GM21737 (cell line): ENCODE measurements around the gene SPI1.

Source experiments
- ATAC-seq: cut with Tn5 transposase; IDR thresholded peaks from one replicate; pipeline ENCODE4 v1.9.1; 2021; ENCODE audit warnings: mild to moderate bottlenecking, moderate library complexity; ENCODE audit not compliant: unreplicated experiment

Gene SPI1

DNA sequence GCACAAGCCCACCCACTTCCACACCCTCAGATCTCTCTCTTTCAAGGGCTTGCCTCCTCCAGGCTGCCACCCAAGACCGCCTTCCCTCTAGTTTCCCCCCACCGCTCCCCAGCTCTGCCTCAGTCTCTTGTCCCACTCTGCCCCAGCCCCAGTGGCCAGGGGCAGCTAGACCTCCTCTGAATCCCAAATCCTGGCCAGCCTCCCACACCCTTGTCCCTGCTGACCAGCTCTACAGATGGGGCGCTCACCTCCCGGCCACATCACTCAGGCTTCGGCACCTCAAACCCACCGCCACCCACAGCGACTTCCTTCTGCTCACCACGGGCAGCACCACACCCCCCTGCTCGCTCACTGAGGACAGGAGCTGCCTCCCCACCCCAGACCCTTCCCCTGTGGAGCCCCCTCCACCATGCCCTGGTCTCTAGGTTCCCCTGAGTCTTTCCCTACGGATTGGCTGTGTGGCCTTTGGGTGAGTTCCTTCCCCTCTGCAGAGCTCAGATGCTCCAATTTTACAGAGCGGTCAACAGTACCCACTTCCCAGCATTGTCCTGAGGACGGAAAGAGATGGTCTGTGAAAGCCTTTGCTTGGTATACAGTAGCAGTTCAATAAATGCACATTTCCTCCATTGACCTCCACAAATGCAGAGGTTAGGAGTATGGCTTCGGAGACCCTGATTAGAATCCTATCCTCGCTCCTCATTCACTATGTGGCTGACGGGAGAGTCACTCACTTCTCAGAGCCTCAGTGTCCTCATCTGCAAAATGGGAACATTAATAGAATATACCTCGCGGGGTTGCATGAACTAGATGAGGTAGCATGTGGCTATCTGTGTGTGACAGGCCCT lies 11.5 kb upstream of the SPI1 start:
- ATAC-seq, result no peak

DNA sequence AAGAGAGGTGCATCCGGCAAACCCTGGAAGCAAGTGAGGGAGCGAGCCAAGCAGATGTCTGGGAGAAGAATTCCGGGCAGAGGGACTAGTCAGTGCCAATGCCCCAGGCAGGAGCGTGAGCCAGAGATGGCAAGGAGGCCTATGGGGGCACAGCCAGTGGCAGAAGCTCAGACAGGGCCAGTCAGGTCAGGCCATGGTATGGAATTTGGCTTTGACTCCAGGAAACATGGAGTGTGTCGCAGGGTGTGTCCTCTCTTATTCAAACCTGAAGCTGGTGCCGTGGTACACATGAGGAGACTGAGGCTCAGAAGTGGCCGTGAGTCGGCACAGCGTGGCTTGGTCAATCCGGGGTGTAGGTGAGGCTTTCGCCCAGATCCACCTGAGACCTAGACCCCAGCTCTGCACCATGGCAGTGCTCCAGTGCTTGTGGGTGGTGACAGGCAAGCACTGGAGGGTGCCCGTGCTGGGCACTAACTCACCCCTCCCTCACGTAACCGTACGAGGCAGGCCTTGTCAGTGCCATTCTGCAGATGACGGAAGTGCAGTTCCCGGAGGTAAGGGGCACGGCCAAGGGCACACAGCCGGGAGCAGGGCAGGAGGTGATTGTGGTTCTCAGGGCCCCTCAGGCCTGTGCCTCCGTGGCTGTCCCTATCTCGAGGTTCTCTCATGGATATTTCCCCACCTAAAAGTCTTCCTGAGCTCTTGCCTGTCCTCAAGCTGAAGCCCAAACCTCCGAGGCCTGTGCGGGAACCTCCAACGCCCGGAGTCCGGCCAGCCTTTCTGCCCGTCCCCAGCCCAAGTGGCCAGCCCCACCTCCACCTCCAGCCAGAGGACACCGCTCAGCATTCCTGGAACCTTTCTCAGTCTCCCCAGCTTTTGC lies 10.6 kb upstream of the SPI1 start:
- no peak for ATAC-seq

DNA sequence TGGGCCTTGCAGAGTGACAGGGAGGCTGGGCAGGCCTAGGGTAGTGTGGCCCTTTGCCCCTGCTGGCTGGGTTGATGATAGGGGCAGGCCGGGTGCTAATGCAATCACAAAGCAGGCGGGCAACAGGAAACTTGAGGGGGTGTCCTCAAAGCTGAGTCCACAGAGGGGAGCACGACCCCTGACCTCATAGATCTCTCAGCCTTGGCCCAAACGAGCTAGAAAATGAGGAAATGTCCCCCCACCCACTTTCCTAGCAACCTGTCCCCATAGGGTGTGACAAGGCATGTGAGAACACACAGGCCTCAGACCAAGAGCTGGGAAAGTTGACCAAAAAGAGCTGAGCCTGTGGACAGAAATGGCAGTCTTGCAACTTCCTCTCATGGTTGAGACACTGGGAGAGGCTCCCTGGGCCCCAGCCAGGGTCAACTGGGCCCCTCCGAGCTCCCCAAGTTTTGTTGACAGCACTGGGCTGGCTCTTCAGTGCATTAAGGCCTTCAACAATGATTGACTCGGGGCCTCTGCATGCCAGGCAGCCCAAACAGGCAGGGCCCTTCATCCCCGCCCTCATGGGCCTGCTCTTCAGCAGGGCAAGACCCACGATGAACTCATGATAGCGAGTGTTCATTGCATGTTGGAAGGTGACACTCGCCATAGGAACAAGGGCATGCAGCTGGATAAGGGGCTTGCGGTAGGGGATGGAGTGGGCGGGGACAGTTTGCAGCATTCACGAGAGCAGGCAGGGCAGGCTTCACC lies 9.8 kb upstream of the SPI1 start:
- no peak for ATAC-seq

DNA sequence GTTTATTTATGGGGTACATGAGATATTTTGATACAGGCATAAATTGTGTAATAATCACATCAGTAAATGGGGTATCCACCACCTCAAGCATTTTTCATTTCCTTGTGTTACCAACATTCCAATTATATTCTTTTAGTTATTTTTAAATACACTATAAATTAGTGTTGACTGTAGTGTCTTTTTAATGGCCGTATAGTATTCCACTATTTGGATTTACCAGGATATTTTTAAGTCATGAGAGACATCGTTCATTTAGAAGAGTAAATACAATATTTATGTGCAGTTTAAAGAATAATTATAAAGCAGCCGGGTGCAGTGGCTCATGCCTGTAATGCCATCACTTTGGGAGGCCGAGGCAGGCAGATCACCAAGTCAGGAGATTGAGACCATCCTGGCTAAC lies 6.2 kb upstream of the SPI1 start:
- no peak for ATAC-seq

DNA sequence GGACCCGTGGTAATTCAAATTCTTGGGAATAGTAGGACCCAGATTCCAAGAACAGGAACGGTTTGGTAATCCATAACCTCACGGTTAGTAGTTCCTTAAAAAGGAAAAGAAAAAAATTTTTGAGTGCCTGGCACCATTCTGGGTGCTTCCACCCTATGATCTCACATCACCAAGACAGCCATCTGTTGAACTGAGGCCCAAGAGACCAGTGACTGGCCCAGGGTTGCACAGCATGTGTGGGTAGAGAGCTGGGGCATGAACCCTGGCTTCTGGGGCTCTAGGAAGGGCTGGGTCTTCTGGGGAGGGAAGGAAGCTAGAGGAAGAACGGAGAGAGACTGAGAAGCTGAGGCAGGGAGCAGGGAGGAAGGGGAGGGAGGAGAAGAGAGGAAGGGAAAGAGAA lies 4.7 kb upstream of the SPI1 start:
- ATAC-seq, result no peak

DNA sequence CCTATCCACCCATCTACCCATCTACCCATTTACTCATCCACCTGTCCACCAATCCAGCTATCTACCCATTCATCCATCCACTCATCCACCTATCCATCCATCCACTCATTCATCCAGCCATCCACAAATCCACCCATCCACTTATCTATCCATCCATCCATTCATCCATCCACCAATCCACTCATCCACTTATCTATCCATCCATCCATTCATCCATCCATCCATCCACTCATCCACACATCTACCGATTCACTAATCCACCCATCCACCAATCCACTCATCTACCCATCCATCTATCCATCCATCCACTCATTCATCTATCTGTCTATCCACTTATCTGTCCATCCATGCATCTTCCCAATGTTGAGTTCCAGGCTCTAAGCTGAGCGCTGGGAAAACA lies 1.7 kb upstream of the SPI1 start:
- no peak for ATAC-seq

DNA sequence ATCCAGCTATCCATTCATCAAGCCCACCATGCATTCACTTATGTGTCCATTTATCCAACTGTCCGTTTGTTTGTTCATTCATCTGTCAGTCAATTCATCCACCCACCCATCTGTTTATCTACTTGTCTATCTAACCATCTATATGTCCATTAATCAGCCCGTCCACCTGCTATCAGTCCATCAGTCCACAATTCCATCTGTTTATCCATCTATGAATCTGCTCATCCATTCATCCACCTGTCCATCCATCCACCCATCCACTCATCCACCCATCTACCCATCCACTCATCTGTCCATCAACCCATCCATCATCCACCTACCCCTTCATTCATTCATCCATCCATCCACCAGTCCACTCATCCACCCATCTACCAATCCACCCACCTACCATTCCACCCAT lies 970 bp upstream of the SPI1 start:
- ATAC-seq, result no peak

DNA sequence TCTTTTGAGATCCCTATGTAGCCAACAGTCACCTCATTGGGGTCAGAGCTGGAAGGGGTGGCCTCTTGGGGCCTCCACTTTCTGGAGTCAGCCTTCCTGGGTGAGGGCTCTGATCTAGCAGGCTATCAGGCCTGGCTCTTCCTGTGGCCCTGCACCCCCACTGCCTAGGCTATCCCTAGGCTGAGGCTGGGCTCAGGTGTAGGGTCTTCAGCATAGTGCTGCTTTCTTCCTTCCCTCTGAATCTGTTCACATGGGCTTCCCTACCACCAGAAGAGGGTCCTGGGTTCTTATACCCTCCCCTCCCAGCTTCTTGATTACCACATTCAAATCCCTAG lies 456 bp upstream of the SPI1 start:
- no peak for ATAC-seq

DNA sequence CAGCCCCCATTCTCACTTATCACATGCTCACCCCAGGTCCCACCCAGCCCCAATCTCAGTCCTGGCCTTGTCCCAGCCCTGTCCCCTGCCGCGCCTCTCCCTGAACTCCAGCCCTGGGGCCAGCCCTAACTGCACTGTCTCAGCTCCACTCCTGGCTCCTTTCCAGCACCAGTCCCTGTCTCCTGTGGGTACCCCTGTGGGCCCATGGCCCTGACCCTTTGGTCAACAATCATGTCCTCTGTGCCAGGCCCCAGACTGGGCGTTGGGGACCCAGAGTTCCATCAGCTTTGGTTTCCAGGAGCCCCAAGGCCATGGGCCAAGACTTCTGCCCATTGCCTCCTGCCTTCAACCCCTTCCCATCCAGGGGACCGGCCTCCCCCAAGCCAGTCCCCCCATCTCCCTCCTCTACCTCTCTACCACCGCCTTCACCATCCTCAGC lies 757 bp downstream of the SPI1 start:
- no peak for ATAC-seq

DNA sequence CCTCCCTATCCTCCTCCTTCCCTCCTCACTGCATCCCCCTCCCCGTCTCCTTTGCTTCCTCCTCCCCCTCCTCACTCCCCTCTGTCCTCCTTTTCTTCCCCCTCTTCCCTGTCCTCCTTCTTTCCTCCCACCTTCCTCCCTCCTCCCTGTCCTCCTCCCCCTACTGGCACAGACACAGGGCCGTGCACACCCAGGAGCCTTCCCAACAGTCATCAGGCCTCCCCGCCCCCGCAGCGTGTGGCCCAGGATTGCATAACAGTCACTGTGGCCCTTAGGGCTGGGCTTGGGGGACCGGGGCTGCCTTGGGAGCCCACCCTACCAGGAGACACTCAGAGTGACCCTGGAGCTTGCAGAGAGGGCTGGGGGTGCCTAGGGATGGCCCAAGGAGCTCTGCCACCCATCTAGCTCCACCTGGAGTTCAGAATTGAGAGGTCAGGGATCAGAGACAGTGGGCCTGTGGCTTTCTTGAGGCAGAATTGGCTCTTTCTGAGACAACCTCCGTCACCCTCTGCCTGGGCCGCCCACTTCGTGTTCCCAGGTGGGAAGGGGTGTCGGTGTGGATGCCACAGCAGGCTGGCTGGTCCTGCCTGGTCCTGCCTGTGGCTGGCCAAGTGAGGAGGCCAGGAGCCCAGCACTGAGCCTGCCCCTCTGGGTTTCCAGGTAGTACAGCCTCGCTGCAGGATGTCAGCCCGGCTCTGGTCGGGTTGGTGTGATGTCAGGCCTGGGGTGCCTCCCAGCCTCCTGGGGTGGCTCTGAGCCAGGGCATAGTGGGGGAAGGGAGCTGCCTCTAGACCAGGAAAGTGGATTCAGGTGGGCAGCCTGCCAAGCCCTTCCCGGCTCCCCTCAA lies 1.6 kb downstream of the SPI1 start:
- no peak for ATAC-seq

DNA sequence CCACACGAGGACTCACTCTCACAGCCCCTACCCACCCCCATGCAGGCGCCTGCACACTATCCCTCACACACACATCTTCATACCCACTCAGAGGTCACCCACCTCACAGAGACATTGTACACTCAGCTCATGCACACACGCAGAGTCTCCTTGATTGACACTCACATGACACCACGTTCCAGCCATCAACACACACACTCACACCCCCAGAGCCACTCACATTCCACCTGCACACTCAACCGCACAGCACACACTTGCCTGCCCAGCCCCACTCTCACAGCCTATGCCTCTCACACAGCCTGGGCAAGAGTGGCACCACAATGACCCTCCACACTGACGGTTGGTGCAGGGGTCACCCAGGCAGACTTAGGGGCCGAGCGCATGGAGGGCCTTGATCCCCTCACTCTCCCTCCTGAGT lies 2.2 kb downstream of the SPI1 start:
- ATAC-seq, result no peak

DNA sequence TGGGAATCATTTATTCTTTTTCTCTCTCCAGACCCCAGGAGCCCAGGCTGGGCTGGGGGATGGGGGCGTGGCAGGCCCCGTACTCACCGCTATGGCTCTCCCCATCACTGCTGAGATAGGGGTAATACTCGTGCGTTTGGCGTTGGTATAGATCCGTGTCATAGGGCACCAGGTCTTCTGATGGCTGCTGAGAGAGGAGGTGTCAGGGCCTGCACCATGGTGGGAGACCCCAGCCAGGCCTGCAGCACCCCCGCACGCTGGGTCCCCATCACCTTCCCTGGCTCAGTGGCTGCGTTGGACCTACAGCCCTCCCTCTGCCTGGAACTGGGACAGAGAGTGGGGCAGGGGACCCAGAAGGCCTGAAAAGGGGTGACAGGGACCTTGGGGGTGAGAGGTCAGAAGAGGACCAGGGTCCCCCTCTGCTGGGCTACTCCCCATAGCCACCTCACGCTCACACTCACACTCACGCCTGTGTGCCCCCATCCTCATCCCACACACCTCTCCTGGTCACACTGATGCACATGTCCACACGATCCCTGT lies 2.7 kb downstream of the SPI1 start:
- ATAC-seq, result no peak

DNA sequence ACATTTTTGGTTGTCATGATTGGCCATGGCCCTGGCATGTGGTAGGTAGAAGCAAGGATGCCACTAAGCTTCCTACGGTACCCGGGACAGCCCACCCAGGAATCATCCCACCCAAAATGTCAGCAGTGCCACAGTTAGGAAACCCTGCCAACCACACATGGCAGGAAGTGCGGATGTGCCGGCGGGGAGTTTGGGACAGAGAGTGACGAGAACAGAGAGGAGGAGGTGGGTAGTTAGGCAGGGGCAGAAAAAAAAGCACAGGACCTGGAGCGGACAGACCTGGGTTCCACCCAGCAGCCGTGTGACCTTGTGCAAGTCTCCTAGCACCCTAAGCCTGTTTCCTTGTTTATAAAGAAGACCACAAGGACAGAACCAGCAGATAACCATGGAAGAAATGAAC lies 3.3 kb downstream of the SPI1 start:
- ATAC-seq, result no peak

DNA sequence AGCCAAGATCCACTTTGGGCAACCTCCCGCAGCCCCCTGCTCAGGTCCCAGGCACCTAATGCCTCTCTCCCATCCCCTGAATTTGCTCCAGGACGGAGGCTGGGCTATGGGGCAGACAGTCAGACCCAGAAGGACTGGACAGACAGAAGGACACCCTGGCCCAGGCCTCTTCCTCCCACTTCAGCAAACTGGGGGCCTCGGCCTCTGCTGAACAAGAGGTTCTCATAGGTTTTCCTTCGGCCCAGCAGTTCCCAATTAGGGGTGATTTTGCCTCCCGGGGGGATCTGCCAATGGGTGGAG lies 3.7 kb downstream of the SPI1 start:
- ATAC-seq, result no peak

DNA sequence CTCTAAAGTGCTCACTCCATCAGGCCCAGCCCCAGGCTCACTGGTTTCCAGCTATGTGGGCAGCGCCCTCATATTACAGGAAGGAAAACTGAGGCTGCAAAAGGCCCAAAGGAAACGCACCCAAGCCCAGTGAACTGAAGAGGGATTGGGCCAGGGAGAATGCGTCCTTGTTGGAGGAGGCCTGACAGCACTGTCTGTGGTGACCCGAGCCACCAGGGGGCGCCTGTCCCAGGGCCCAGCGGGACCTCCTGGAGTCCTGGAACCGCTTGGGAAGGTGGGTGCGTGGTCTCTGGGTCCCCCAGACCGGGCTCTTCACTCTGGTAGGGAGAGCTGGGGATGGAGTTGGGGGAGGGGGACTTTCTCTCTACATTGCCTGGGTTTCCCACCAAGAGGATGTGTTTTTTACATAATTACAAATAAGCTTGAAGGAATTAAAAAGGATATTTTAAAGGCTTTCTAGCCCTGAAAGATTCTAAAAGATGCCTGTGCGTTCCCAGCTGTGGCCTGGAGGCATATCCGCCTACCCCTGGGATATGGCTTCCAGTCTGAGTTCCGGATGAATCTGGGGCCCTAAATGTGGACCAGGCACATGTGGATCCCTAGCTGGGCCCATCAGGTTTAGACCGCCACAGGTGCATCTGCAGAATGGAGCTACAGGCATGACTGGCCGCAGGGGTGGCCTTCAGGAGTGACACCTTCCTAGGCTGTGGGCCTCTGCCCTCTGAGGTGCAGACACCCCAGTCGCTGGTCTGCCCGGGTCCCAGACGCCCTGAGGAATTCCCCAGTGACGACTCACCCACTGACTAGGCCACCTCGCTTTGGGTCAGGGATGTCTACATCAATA lies 4.2 kb downstream of the SPI1 start:
- no peak for ATAC-seq

DNA sequence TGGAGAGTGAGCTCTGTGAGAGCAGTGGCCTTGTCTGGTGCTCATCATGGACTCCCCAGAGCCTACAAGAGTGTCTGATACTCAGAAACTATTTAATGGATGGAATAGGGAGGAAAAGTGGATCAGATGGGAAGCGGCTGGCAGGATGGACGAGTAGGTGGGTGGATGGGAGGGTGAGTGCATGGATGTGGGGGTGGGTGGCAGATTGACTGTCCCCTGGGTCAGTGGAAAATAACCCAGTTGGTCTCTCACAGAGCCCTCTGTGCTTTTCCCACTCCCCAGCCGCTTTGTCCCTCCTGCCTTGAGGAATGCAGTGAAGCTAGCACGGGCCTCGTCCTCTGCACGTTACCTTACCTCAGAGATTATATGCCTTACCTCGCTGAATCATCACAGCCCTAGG lies 5.9 kb downstream of the SPI1 start:
- no peak for ATAC-seq

DNA sequence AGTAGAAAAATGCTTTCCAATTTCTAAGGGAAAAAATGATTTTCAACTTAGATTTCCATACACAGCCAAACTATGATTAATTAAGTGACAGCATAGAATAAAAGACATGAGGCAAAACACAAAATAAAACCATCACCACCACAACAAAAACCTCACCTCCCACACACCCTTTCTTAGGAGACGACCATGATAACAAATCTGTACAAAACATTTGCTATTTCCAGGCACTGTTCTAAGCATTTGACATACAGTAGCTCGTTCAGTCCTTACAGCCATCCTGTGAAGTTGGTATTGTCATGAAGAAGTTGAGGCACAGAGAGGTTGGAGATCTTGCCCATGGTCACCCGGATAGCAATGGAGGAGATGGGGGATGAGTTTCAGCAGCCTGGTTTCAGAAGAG lies 8.7 kb downstream of the SPI1 start:
- no peak for ATAC-seq

DNA sequence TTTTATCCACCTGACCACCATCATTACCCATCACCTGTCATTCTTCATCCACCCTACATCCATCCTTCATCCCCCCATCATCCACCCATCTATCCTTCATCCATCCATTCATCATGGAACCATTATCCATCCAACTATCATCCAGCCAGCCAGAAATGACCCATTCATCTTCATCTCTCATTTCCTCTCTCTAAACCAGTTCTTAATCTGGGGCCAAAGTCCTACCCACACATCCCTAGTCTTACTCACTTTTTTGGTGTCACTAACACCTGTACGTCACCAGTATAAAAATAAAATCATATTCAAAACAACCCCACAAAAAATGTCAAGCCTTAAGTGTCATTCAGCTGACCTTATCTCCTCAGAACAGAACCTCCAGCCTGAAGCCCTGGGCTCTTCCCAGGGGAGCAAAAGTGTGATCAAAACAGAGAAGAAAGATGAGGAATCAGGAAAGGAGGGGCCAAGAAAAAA lies 12.3 kb downstream of the SPI1 start:
- ATAC-seq, result no peak

DNA sequence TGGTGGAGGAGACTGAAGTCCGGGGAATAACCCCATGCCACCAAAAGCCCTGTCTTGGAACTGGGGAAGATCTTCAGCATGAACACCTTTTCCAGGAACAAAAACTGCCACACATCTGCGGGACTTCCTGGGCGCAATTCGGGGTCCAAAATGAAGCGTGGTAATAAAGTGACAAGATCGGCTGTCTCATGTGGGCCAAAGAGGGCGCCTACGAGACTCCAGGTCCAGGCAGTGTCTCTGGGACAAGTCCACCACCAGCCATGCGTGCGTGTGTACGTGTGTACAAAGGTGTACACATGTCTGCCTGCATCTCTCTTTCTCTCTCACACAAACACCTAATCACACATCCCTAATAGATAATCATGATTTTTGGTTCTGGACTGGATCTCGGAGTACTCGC lies 16.9 kb downstream of the SPI1 start:
- no peak for ATAC-seq

DNA sequence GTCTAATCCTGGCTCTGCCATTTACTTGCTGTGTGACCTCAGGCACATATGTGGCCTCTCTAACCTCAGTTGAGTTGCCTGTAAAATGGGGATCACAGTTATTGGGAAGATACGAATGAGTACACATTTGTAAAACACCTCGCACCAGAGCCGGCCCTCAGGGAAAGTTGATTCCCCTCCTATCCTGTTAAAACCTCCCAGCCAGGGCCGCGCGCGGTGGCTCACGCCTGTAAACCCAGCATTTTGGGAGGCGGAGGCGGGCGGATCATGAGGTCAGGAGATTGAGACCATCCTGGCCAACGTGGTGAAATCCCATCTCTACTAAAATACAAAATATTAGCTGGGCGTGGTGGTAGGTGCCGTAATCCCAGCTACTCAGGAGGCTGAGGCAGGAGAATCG lies 18.0 kb downstream of the SPI1 start:
- no peak for ATAC-seq
